Stimulated activated CD4-positive, alpha-beta T cell treated with anti-CD3 and anti-CD28 coated beads, Interleukin-15, amount 100 ng/mL, for 24 hours (primary cell): ENCODE results near the gene SIDT1.
A peak's percentile ranks its signal among the peaks of the same experiment; 100 is the strongest.

Source experiments
- DNase-seq: peaks from one replicate; pipeline ENCODE4 v3.0.0-alpha.2; 2020

The SIDT1 gene

DNA sequence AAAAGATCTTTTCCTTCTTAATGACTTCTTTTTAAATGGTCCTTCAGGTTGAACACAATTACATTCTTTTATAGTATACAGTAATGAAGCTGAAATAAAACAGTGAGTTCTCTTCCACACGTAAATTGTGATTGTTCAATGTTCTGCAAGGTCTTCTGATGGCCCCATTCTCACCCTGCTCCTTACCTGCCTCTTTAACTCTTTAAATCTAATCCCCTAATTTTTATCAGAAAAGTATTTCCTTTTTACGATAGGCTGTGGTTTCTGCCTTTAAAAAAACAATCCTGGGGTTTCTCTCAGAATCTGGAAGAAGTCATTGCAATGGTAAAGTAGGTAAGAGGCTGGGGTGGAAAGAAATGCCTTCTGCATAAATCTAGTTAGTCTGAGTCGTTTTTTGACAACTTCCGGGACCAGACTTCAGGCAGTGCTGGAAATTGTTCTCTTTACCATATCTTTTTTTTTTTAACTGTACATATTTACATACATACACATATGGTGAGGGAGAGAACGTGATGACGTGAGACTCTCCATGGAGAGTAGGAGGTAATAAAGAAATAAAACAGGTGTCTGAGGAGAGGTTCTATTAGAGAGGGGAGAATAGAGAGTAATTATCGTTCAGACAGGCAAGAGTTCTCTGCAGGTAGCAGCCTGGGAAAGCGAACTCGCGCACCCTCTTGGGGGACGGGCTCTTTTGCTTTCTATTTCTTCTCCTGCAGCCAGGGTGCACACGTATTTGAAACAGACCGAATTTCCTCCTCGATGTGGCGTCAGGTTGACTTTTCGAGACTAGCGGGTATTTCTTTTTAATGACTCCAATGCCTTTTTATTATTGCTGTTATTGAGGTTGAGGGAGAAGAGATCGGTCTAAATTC lies at the start of gene SIDT1:
TSS of gene SIDT1 (plus strand) at position 730 of the 872 bp plus-strand sequence. CDS start 467 bp downstream, outside the sequence.
- DNase-seq: peak; percentile 75

DNA sequence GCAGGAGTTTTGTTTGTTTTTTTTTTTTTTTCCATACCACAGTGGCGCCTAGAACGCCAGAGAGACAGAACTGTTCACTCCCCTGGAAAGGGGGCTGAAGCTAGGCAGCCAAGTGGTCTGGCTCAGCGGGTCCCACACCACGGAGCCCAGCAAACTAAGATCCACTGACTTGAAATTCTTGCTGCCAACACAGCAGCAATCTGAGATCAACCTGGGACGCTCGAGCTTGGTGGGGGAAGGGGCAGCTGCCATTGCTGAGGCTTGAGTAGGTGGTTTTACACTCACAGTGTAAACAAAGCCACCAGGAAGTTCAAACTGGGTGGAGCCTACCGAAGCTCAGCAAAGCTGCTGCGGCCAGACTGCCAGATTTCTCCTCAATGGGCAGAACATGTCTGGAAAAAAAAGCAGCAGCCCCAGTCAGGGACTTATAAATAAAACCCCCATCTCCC lies 47.2 kb upstream of the SIDT1 start:
- peak; percentile 4 for DNase-seq

DNA sequence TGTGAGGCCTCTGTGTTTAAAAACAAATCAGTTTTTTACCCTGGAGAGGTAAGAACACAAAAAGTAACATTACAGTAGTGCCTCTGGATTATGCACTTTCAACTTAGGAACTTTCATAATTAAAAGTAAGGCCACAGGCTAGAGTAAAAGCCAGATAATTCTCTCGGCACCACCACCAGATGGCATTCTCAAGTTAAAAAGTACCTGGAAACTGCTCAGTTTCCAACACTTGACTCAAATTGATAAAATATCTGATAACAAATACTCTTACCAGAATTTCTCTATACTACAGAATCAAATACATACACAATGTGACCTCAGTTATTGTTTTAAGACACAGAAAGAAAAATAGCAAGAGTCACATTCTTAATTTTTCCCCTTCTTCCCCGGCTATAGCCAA lies 37.3 kb upstream of the SIDT1 start:
- DNase-seq: peak; percentile 26

DNA sequence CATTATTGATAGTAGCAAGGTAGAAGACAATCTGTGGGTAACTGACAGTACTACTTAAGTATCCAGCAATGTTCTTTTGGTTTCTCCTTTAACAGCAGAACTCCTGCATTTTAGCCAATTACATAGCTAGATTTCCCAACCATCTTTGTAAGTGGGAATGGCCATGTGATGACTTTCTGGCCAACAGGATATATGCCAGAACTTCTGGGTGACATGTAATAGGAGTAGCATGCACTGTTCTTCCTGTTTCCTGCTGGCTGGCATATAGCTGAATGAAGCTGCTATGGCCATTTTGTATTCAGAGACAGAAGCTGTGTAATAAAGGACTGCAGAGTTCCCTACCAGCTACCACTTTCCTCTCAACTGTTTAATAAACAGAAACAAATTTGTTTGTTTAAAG lies 35.4 kb upstream of the SIDT1 start:
- no peak for DNase-seq

DNA sequence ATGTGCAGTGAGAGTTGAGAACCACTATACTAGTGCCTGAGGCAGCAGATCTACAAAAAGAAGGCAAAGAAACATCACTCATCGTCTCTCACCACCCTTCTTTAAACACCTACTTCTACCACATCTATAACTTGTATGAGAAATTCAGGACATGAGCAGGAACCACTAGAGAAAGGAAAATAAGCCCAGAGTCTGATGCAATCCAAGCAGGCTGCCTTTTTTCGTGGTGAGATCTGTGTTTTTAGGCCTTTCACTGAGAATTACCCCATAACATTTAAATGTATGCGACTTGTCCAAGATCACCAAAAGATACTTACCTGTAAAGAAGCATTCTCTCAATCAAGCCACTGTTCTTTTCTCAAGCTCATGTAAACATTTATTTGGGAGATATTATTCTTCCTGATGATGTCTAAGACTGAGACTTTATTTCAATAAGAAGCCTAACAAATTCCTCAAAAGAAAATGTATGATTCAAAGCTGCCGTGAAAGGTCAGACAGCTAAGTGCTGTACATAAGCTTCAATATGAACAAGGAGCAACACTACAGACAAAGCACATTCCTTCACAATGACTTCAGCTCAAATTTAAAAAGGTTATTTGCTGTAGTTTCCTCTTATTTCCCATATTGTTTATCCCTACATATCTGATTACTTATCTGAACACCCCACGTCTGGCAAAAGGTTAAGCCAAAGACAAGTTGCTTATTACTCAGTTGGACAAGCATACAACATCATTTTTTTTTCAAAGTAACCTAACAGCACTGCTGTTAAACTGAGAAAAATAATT lies 33.9 kb upstream of the SIDT1 start:
- no peak for DNase-seq

DNA sequence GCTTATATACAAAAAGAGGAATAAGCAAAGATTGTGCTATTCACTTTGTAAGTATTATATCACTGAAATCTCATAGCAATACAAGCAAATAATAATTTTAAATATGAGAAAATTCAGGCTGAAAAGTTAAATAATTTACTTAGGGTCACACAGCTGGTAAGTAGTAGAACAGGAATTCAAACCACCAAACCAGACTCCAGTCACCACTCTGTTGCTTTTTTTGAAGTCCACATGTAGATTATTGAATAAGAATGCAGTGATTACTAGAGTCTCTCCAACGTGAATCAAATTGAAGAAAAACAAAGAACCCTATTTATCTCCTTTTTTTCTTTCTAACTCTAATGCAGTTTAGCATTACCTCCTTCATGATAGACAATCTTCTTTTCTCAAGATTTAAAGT lies 33.3 kb upstream of the SIDT1 start:
- DNase-seq: no peak

DNA sequence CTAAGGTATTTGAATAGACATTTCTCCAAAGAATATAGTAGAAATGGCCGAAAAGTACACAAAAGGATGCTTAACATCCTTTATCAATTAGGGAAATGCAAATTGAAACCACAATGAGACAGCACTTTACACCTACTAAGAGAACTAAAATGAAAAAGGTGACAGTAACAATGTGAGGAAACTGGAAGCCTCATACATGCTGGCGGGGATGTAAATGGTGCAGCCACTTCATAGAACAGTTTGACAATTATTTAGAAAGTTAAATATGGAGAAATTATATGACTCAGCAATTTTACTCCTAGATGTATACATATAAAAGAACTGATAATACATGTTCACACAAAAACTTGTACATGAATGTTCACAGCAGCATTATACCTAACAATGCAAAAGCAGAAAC lies 30.8 kb upstream of the SIDT1 start:
- no peak for DNase-seq

DNA sequence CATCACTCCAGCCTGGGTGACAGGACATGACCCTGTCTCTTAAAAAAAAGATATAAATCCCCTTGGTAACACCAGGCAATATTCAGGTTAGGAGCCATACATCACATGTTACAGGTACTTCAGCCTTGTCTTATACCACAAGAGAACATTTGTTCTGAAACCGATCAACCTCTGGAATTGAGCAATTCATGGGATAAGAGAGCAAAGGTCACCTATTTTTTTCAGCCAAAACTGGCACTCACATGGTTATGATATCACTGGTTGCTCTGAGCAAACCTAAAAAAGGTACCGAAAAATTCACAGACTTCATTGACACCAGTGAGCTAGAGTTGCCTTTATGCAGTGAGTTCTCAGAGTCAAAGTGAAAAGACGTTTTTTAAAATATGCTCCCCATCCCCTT lies 26.5 kb upstream of the SIDT1 start:
- DNase-seq: no peak

- DNase-seq: no peak
Measured at GRCh38 chr3:113507501-113508067, 24.8 kb upstream of the SIDT1 start.

- DNase-seq: no peak
Measured at GRCh38 chr3:113508966-113509365, 23.4 kb upstream of the SIDT1 start.

GRCh38 chr3:113514265-113514769 lies 18.0 kb upstream of the SIDT1 start:
- no peak for DNase-seq

DNA sequence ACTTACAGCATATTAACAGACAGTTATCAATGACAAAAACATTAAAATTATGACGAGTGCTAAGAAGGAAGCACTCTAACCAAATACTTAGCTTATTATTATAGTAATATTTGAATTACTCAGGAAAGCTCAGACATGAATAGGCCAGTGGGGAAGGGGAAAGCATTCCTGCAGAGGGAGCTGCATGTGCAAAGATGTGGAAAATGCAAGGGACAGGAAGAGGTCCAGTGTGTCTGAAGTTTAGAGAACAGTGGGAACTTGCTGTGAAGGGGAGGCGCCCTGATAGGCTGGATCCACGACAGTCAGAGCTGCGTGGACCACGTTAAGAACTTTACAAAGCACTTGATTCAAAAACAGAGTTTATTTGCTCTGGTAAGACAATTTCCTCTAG lies 16.2 kb upstream of the SIDT1 start:
- DNase-seq: no peak

DNA sequence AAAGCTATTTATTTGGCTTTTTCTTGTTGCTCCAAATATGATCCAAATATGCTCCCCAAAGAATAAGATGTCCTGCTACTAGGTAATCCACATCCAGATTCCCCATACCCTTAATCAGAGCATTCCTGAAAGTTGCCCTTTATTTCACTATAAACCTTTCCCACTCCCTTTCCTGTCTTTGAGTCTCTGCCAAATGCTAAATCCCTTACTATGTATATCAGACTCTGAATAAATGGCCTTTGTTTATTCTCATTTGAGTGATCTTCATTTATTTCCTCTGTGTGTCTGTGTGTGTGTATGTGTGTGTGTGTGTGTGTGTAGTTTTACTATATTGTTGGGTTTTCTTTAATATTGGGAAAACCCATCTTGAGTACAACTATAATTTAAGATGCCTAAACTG lies 10.4 kb upstream of the SIDT1 start:
- DNase-seq: no peak

DNA sequence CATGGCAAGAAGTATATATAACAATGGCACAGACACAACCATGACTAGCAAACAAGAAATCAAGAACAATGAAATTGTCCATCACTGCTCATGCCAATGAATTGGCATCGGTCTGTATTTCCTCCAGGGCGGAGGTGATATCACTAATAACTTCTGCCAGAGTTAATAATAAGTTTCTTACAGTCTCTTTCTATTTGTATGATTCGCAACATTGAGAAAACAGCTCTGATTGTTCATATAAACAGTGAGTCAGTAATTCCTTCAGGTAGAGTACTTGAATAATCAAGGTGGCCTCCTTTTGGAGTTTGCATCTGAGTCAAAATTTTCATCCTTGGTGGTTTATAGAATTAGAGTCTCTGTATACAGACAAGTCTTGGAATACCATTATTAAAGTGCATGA lies 9.1 kb upstream of the SIDT1 start:
- no peak for DNase-seq

DNA sequence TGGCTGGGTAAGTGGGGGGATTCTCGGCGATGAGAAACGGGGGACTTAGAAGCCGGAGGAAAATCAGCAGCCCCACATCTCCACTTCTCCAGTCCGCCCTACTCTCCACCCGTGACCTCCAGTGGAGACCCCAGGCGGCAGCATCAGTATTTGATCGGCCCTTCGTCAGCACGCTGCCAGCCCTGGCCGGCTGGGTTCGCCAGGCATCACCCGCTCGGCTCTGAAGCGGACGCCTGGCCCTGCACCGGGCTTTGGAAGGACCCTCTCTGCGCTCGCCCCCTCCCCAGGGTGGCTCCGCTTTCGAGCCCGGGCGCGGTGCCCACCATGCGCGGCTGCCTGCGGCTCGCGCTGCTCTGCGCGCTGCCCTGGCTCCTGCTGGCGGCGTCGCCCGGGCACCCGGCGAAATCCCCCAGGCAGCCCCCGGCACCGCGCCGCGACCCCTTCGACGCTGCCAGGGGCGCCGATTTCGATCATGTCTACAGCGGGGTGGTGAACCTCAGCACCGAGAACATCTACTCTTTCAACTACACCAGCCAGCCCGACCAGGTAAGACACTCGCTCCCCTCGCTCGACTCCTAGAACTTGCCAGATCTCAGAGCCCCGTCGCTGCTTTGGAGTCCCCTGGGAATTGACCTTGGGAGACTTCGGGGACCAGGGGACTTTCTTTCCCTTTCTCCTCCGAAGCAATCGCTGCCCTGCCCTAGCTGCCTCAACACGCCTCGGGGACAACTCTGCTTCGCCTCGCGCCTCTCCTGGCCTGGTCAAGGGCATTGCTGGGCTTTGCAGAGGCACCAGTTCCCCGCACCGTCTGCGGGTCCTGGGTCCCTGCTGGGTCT lies 561 bp downstream of the SIDT1 start:
- peak; percentile 59 for DNase-seq

DNA sequence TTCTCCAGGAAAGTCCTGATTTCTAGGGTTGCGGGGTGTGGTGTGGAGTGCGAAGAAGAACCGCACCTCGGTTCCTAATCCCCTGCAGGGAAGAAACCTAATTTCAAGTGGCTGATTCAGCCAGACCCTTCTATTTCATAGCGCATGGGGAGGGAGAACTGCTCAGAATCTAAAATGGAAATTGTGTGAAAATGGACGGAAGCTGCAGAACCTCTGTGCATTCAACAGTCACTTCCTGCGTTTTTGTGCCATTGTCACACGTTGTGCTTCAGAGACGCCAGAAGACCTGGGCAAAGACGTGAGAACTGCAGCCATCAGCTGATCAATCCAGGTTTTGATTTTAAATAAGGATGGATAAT lies 1.2 kb downstream of the SIDT1 start:
- peak; percentile 51 for DNase-seq

DNA sequence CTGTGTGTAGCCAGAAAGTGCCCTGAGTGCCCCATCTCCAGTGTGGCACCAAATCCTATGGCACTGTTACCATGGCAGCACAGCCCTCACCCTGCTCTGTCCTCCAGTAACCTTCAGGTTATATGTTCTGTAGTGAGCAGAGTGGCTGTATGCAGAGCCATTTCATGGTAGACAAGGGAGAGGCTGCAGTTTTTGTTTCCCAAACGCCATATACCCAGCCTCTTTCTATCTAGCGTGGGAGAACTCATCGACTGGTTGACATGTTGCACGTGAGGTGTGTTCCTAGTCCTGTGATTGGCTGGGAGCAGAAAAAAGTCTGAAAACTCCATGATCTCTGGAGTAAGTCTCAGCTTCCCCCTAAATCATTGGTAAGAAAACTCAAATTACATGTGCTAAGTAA lies 2.0 kb downstream of the SIDT1 start:
- DNase-seq: peak; percentile 35

GRCh38 chr3:113535898-113536297 lies 3.5 kb downstream of the SIDT1 start:
- no peak for DNase-seq

DNA sequence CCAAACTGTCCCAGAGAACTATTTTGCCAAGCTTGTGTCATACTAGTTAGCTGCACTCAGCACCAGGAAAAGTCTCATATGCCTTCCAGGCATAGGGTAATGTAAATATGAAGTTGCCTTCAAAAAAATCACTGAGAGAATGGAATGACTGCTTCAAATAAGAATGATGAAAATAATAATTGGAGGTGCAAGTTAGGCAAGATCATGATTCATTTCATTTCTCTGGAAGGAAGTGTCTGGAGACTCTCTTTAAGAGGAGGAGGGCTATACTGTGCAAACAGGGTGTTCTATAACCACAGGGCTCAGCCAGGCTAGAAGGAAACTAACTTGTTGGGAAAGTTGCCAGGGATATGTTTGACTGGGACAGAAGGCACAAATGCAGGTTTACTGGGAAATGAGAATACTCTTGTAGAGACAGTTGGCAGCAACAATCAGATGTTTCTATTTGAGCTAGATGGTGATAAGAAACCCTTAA lies 4.3 kb downstream of the SIDT1 start:
- DNase-seq: no peak

GRCh38 chr3:113537155-113537554 lies 4.8 kb downstream of the SIDT1 start:
- DNase-seq: no peak

DNA sequence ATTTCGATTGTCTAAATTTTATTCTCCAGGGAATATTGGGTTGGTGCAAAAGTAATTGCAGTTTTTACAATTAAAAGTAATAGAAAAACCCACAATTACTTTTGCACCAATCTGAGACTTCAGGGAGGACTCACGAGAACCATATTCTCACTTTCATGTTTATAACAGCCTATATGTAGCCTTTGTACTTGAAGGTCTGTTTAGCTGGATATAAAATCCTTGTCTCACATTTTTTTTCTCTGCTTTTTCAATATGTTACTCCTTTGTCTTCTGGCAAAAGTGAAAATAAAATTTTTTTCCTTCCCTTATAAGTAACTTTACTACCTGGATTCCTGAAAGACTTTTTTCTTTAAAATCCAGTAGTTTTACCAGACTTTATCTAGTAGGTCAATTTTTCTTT lies 9.2 kb downstream of the SIDT1 start:
- no peak for DNase-seq

- no peak for DNase-seq
Measured at GRCh38 chr3:113545594-113545993, 13.2 kb downstream of the SIDT1 start.
